Prostate gland (tissue), 2 donors: ENCODE data around the gene CCDC181.
"Not testable (repeated sequence)": the region's sequence is repeated elsewhere in the genome, so short reads cannot be mapped to it uniquely, and the experiment has no call there.

ENCODE experiments used
- POLR2A ChIP-seq: fragments of 450-650 bp; IDR thresholded peaks from one replicate; pipeline ENCODE4 v1.6.1; 2016; ENCODE audit warnings: antibody characterized with exemption, mild to moderate bottlenecking
- TF ChIP-seq, protein P1 (sequence below), 4 experiments: fragments of 200-600 bp in 2 of 4; fragments of 450-650 bp in 2 of 4; sonication (generic) in 2 of 4; IDR thresholded peaks; 1 replicate in 3 of 4; 2 replicates in 1 of 4; pipeline ENCODE4 v1.5.1; 2016 to 2019; ENCODE audit warnings: antibody characterized with exemption in 4 of 4, mild to moderate bottlenecking in 2 of 4, moderate library complexity in 2 of 4

DNA sequence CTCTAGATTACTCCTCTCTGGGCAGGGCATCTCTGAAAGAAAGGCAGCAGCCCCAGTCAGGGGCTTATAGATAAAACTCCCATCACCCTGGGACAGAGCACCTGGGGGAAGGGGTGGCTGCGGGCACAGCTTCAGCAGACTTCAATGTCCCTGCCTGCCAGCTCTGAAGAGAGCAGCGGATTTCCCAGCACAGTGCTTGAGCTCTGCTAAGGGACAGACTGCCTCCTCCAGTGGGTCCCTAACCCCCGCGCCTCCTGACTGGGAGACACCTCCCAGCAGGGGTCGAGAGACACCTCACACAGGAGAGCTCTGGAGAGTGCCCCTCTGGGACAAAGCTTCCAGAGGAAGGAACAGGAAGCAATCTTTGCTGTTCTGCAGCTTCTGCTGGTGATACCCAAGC, 18.9 kb downstream of the CCDC181 start:
- not testable (repeated sequence) for TF ChIP-seq POLR2A
- TF ChIP-seq, protein P1, sequence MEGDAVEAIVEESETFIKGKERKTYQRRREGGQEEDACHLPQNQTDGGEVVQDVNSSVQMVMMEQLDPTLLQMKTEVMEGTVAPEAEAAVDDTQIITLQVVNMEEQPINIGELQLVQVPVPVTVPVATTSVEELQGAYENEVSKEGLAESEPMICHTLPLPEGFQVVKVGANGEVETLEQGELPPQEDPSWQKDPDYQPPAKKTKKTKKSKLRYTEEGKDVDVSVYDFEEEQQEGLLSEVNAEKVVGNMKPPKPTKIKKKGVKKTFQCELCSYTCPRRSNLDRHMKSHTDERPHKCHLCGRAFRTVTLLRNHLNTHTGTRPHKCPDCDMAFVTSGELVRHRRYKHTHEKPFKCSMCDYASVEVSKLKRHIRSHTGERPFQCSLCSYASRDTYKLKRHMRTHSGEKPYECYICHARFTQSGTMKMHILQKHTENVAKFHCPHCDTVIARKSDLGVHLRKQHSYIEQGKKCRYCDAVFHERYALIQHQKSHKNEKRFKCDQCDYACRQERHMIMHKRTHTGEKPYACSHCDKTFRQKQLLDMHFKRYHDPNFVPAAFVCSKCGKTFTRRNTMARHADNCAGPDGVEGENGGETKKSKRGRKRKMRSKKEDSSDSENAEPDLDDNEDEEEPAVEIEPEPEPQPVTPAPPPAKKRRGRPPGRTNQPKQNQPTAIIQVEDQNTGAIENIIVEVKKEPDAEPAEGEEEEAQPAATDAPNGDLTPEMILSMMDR (IDR thresholded peaks at IDR 0.05), result not testable (repeated sequence)
